Femur (tissue), 1 donor: ENCODE results near the gene LRP1.

Experiments used
- DNase-seq: peaks from one replicate; pipeline ENCODE4 v3.0.0-alpha.2; 2017

LRP1 gene

GRCh38 chr12:57178213-57178612 lies 49.9 kb downstream of the LRP1 start:
- no peak for DNase-seq

DNA sequence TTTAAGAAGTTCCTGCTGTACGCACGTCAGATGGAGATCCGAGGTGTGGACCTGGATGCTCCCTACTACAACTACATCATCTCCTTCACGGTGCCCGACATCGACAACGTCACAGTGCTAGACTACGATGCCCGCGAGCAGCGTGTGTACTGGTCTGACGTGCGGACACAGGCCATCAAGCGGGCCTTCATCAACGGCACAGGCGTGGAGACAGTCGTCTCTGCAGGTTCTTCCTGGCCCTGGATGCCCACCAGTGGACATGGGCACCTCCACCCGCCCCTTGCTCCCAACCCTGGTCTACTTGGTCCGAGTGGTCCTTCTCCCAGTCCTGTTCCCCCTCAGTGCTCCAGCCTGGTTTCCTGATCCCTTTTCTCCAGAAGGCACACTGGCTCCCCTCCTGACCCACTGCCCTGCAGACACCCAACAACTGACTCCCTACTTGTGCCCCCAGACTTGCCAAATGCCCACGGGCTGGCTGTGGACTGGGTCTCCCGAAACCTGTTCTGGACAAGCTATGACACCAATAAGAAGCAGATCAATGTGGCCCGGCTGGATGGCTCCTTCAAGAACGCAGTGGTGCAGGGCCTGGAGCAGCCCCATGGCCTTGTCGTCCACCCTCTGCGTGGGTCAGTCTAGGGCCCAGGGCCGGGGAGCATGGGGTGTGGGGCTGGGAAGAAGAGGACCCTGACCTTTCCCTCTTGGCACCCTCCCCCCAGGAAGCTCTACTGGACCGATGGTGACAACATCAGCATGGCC lies 51.2 kb downstream of the LRP1 start:
- DNase-seq, result no peak

DNA sequence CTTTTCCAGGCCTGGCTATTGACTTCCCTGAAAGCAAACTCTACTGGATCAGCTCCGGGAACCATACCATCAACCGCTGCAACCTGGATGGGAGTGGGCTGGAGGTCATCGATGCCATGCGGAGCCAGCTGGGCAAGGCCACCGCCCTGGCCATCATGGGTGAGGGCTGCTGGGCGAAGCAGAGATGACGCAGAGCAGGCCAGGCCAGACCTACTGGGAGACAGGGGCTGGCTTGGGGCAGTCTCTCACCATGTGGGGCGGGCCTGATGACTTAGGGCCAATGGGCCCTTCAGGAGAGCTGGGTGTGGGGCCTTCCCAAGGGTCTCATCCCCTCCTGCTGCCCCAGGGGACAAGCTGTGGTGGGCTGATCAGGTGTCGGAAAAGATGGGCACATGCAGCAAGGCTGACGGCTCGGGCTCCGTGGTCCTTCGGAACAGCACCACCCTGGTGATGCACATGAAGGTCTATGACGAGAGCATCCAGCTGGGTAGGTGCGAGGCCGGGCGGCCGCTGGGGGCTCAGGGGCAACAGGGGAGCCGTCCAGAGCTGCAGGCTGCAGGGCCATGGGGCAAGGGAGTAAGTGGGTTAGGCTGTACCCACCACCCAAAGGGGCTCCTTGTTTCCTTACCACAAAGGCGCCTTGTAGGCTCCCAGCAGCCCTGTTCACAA lies 52.2 kb downstream of the LRP1 start:
- no peak for DNase-seq

DNA sequence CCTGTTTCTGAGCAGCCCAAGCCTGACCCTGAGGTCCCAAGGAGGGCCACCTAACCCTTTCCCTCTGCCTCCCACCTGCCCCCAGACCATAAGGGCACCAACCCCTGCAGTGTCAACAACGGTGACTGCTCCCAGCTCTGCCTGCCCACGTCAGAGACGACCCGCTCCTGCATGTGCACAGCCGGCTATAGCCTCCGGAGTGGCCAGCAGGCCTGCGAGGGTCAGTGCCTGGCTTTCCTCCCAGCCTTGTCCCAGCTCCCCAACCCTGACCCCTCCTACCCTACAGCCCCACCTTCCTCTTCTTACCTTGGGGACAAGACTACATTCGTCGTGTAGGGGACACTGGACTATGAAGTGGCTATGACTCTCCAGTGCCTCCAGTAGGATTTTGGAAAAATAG lies 52.8 kb downstream of the LRP1 start:
- DNase-seq, result no peak

- no peak for DNase-seq
These were observed 53.4 kb downstream of the LRP1 start for GRCh38 chr12:57181561-57182155.

DNA sequence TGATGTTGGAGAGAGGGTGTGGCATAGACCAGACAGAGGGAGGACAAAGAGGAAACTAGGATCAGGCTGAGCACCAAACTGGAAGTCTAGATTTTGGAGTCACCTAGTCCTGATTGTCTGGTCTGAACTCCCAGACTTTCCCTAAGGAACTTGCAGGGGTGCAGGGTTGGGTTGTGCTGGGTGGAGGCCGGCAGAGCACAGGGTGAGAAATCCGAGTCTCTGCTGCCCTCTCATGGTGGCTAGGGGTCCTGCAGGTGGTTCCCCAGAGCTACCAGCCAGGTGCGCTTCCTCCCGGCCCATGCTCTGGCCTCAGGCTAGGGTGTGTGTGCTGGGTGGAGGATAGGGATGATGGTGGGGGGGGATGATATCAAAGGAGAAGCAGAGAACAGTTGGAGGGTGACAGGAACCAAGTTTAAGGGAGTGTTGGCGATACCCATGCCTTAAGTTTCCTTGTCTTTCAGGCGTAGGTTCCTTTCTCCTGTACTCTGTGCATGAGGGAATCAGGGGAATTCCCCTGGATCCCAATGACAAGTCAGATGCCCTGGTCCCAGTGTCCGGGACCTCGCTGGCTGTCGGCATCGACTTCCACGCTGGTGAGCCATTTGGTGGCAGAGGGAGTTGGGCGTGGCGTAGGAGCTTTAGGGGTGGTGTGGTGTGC lies 54.8 kb downstream of the LRP1 start:
- DNase-seq, result peak; percentile 82

DNA sequence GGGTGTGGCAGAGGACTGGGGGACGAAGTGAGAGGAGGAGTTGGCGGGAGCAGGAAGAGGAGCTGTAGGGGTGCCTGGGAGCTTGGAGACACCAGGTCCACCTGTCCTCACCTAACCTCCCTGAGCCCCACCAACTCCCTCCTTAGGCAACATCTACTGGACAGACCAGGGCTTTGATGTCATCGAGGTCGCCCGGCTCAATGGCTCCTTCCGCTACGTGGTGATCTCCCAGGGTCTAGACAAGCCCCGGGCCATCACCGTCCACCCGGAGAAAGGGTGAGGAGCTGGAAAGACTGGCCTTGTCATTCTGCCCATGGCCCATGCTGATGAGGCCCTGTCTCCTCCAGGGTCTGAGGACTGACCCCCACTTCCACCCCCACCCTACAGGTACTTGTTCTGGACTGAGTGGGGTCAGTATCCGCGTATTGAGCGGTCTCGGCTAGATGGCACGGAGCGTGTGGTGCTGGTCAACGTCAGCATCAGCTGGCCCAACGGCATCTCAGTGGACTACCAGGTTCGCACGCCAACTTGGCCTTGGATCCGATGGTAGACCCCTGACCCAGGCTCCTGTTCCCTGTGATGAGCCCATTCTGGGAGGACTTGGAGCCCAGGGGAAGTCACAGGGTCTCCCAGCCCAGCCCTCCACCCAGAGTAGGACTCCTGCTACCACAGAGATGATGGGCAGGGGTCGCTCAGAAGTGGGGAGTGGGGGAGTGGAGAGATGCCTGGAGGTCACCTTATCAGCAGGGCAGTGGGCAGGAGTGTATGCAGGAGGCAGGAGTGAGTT lies 55.8 kb downstream of the LRP1 start:
- DNase-seq, result no peak

GRCh38 chr12:57185403-57185802 lies 57.1 kb downstream of the LRP1 start:
- no peak for DNase-seq

GRCh38 chr12:57185906-57186508 lies 57.7 kb downstream of the LRP1 start:
- DNase-seq, result no peak

DNA sequence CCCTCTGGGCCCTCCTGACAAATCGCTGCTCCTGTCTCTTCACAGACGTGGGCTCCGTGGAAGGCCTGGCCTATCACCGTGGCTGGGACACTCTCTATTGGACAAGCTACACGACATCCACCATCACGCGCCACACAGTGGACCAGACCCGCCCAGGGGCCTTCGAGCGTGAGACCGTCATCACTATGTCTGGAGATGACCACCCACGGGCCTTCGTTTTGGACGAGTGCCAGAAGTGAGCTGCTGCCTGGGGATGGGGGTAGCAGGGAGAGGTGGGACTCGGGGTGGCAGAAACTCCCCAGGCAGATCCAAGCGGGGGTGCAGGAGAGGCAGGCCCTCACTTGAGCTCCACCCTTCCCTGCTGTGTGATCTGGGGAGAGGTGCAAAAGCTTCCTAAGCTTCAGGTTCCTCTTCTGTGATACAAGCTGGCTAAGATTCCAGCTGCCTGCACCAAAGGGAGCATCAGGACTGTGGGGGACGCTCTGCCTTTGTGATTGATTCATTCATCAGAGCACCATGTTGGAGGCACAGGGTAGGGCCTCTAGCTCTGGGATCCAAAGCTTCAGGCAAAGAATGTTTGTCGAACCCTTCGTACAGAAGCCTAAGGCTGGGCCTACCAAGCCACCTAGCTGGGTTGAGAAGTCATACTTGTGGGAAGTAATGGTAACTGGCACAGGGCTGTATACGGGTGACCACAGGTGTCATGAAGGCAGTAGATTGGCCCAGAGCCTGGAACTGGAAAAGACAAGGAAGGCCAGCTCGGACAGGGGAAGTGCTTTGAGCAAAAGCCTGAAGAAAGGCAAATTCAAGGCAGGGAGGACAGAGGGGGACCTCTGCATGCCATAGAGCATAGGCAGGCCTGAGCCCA lies 59.2 kb downstream of the LRP1 start:
- DNase-seq, result no peak

GRCh38 chr12:57188090-57188425 lies 59.8 kb downstream of the LRP1 start:
- DNase-seq, result no peak

DNA sequence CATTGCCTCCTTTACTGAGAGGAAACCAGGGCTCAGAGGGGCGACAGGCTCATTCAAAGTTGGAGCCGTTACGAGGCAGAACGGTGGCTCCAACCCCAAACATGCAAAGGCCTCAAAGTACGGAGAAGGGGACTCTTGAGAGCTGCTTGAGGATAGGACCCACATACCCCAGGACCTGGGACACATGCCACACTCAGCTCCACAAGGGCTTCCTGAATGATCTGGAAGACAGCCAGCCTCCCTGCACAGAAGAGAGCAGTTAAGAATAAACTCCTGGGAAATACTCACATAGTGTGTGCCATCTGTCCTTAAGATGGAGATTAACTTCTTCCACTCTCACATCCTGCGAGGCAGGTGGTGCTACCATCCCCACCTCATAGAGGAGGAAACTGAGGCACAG lies 61.8 kb downstream of the LRP1 start:
- no peak for DNase-seq

DNA sequence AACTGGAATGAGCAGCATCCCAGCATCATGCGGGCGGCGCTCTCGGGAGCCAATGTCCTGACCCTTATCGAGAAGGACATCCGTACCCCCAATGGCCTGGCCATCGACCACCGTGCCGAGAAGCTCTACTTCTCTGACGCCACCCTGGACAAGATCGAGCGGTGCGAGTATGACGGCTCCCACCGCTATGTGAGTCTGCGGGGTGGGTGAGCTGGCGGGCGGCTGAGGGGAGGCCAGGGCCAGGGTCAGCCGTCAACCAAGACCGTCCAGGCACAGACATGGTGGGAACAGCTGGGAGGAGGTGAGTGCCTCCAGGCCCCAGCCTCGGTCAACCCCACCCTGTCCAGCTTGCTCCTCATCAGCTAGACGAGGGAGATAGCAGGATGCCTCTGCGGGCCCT lies 62.5 kb downstream of the LRP1 start:
- no peak for DNase-seq

- no peak for DNase-seq
These were observed 63.1 kb downstream of the LRP1 start for GRCh38 chr12:57191410-57191809.

GRCh38 chr12:57192920-57193319 lies 64.6 kb downstream of the LRP1 start:
- no peak for DNase-seq

GRCh38 chr12:57193706-57194245 lies 65.5 kb downstream of the LRP1 start:
- no peak for DNase-seq

GRCh38 chr12:57194253-57194652 lies 66.0 kb downstream of the LRP1 start:
- no peak for DNase-seq

DNA sequence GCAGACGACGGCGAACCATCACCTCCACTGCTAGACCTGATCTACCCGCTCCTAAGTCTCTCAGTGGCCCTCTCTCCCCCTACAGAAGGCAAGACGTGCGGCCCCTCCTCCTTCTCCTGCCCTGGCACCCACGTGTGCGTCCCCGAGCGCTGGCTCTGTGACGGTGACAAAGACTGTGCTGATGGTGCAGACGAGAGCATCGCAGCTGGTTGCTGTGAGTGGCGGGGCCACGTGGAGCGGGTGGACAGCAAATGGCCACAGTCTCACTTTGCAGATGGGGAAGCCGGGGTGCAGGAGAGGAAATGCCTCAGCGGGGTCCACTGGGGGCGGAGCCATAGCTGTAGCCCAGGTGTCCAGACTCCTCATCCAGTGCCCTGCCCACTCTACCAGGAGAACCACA lies 66.9 kb downstream of the LRP1 start:
- no peak for DNase-seq

DNA sequence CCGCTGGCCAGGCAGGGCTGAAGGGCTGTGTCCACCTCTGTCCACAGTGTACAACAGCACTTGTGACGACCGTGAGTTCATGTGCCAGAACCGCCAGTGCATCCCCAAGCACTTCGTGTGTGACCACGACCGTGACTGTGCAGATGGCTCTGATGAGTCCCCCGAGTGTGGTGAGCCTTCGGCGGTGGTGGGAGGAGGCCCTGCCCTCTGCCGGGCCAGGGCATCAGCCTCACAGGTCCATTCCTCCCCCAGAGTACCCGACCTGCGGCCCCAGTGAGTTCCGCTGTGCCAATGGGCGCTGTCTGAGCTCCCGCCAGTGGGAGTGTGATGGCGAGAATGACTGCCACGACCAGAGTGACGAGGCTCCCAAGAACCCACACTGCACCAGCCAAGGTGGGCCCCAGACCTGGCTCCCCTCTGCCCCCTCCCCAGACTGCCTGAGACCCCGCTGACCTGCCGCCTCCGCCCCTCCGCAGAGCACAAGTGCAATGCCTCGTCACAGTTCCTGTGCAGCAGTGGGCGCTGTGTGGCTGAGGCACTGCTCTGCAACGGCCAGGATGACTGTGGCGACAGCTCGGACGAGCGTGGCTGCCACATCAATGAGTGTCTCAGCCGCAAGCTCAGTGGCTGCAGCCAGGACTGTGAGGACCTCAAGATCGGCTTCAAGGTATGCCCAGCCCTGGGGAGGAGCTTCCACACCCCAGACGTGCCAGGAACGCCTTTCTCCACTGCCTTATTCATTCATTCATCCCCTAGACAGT lies 67.5 kb downstream of the LRP1 start:
- no peak for DNase-seq

- DNase-seq, result no peak
These were observed 68.2 kb downstream of the LRP1 start for GRCh38 chr12:57196439-57196838.

- no peak for DNase-seq
These were observed 68.7 kb downstream of the LRP1 start for GRCh38 chr12:57196956-57197355.
